Type B pancreatic cell (in vitro differentiated cells): ENCODE measurements around the gene TLR3. TPM values are rescaled to one million over a fixed set of nuclear protein-coding genes. Genes with fewer than 3 reads are reported as not detected.

Experiments
- DNase-seq: peaks from one replicate; pipeline ENCODE4 v3.0.0; 2021; ENCODE audit warnings: mixed read lengths; ENCODE audit not compliant: unreplicated experiment; ENCODE audit errors: extremely low spot score
- H3K27ac Mint-ChIP-seq: 2 replicates; pipeline ENCODE4 v1.8.0; 2021; ENCODE audit warnings: mild to moderate bottlenecking, mixed read lengths
- H3K27me3 Mint-ChIP-seq: 2 replicates; pipeline ENCODE4 v1.8.0; 2021; ENCODE audit warnings: mixed read lengths
- H3K36me3 Mint-ChIP-seq: 2 replicates; pipeline ENCODE4 v1.8.0; 2021; ENCODE audit warnings: mixed read lengths
- H3K4me1 Mint-ChIP-seq: one replicate; pipeline ENCODE4 v1.8.0; 2021; ENCODE audit warnings: mixed read lengths; ENCODE audit not compliant: unreplicated experiment
- H3K4me3 Mint-ChIP-seq: 2 replicates; pipeline ENCODE4 v1.8.0; 2021; ENCODE audit warnings: mild to moderate bottlenecking, mixed read lengths
- H3K9me3 Mint-ChIP-seq: 2 replicates; pipeline ENCODE4 v1.8.0; 2021; ENCODE audit warnings: mixed read lengths
- total RNA-seq: library from RNA; stranded (reverse); gene quantifications from 2 replicates; pipeline ENCODE4 v1.2.1, GENCODE V29; 2021; ENCODE audit warnings: low replicate concordance
- TF ChIP-seq, protein P1 (sequence below): fragments of 200-600 bp; sonication (generic); conservative IDR thresholded peaks from 2 replicates; pipeline ENCODE4 v1.5.0; 2021; ENCODE audit warnings: antibody characterized with exemption, mild to moderate bottlenecking

The TLR3 gene
- total RNA-seq, 1 donor from 2014 or later: 8.8 TPM

- H3K36me3 Mint-ChIP-seq: no peaks in the 10 kb centered on the region
- no peaks in the 10 kb centered on the region for H3K9me3 Mint-ChIP-seq
- no peaks in the 10 kb centered on the region for H3K27me3 Mint-ChIP-seq
- peaks cover 12% of the 10 kb centered on the region for H3K4me1 Mint-ChIP-seq
- TF ChIP-seq, protein P1, sequence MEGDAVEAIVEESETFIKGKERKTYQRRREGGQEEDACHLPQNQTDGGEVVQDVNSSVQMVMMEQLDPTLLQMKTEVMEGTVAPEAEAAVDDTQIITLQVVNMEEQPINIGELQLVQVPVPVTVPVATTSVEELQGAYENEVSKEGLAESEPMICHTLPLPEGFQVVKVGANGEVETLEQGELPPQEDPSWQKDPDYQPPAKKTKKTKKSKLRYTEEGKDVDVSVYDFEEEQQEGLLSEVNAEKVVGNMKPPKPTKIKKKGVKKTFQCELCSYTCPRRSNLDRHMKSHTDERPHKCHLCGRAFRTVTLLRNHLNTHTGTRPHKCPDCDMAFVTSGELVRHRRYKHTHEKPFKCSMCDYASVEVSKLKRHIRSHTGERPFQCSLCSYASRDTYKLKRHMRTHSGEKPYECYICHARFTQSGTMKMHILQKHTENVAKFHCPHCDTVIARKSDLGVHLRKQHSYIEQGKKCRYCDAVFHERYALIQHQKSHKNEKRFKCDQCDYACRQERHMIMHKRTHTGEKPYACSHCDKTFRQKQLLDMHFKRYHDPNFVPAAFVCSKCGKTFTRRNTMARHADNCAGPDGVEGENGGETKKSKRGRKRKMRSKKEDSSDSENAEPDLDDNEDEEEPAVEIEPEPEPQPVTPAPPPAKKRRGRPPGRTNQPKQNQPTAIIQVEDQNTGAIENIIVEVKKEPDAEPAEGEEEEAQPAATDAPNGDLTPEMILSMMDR: no peak
- H3K4me3 Mint-ChIP-seq: no peak overlapping the region
- no peak overlapping the region for H3K27ac Mint-ChIP-seq
- DNase-seq: no peak
Measured at GRCh38 chr4:186072516-186072915, 3.6 kb downstream of the TLR3 start.

DNA sequence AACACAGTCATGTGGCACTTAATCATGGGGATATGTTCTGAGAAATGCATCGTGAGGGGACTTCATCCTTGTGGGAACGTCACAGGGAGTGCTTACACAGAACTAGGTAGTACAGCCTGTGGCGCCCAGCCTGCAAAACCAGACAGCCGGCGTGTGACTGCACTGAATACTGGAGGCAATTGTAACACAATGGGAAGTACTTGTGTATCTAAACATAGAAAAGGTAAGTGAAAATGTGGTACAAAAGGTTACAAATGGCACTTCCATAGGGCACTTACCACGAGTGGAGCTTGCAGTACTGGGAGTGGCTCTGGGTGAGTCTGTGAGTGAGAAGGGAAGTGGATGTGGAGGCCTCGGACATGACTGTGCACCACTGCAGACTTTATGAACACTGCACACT is 5.2 kb downstream of the TLR3 start:
- Mint-ChIP-seq H3K27ac (peak overlapping the region; percentile 70), H3K36me3 (no peaks in the 10 kb centered on the region), H3K9me3 (no peaks in the 10 kb centered on the region), H3K4me3 (no peak overlapping the region), H3K4me1 (peaks cover 11% of the 10 kb centered on the region), H3K27me3 (no peaks in the 10 kb centered on the region)
- TF ChIP-seq, protein P1: no peak
- DNase-seq: no peak

GRCh38 chr4:186078981-186079638 is 10.2 kb downstream of the TLR3 start:
- Mint-ChIP-seq H3K9me3 (peaks cover 7% of the 10 kb centered on the region), H3K27ac (peak overlapping the region; percentile 97), H3K27me3 (peaks cover 3% of the 10 kb centered on the region), H3K36me3 (peaks cover 12% of the 10 kb centered on the region), H3K4me1 (peaks cover 26% of the 10 kb centered on the region), H3K4me3 (peak overlapping the region; percentile 88)
- DNase-seq: no peak
- TF ChIP-seq, protein P1: no peak

DNA sequence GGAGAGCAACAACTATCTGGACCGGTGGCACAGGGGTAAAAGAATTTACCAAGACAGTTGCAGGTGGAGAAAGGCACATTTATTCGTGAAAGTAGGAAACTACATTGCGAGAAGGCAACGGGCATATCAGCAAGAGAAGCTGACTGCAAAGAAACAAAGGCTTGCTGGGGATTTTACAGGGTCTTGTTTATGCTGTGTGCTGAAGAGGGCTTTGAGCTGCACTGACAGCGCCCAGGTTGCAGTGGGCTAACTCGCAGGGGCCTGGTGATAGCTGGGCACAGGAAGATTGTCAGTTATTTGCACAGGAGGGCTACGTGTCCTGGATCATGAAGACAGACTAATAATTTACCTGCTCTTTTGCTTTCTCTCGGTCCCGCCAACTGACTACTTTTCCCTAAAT is 10.7 kb downstream of the TLR3 start:
- Mint-ChIP-seq H3K9me3 (peaks cover 7% of the 10 kb centered on the region), H3K27ac (peak overlapping the region; percentile 97), H3K27me3 (peaks cover 3% of the 10 kb centered on the region), H3K4me1 (peaks cover 26% of the 10 kb centered on the region), H3K4me3 (peak overlapping the region; percentile 88), H3K36me3 (peaks cover 12% of the 10 kb centered on the region)
- no peak for DNase-seq
- TF ChIP-seq, protein P1: no peak

- H3K4me1 Mint-ChIP-seq: peaks cover 26% of the 10 kb centered on the region
- H3K36me3 Mint-ChIP-seq: peaks cover 12% of the 10 kb centered on the region
- peaks cover 3% of the 10 kb centered on the region for H3K27me3 Mint-ChIP-seq
- peak overlapping the region; percentile 79 for H3K4me3 Mint-ChIP-seq
- peaks cover 7% of the 10 kb centered on the region for H3K9me3 Mint-ChIP-seq
- H3K27ac Mint-ChIP-seq: peak overlapping the region; percentile 92
- DNase-seq: no peak
- TF ChIP-seq, protein P1: no peak
Measured at GRCh38 chr4:186081202-186081807, 12.3 kb downstream of the TLR3 start.
